Measurements from ENCODE around the gene AVPR1B. TPM values are rescaled to one million over a fixed set of nuclear protein-coding genes. Genes with fewer than 3 reads are reported as not detected.

The AVPR1B gene
- polyA plus RNA-seq, 2 of the 4 experiments (the other 2 are of a cell fraction): not detected

DNA sequence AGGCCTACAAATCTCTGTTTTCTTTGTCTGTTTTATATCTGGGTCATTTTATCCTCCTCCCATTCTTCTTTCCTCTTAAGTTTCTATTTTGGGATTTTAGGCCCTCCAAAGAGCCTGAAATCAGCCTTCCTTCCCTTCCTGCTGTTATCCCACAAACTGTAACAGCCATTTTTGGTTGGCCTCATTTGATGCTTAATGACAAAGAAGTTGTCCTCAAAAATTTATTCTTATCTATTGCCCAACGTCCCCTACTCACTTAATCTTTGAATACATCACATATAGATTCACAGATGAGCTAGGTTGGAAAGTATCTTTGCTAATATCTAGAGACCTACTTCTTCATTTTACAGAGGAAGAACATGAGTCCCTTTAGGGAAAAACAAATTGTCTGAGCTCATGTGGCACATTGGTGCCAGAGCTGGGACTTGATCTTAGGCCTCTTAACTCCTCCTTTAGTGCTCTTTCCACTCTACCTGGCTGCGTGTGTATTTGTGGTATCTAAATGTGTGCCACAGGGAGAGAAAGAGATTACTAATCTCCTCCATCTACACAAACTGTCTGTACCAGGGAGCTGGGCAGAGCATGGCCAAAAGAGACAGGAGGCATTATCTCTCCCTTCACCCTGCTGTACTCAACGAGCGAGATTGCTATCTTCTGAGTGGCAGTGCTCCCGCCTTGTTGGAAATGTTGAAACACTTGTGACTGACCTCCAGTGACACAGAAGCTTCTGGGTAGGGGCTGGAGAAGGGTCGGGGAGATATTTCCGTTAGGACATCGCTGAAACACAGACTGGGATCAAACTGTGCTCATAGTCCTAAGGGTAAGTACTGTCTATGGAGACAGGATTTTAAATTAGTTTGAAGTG is 34.1 kb downstream of the AVPR1B start:
- no peak overlapping the region for H3K4me2 ChIP-seq
- no peak overlapping the region for H3K4me3 ChIP-seq
- CTCF ChIA-PET: interaction anchor here (1.0 to 3.5 kb wide), 6 partner anchors 23 to 291 kb away, joined by 3 to 16 read pairs (median 3); no protein-coding TSS in a partner anchor
- POLR2A ChIA-PET: no interaction called here
- no peak overlapping the region for H3K27ac ChIP-seq
- H3K9me3 ChIP-seq: no peaks in the 10 kb centered on the region
- no peaks in the 10 kb centered on the region for H3K4me1 ChIP-seq
- TF ChIP-seq CBX8 (IDR thresholded peaks at IDR 0.05): no peak
- no peak for TF ChIP-seq EP300 (IDR thresholded peaks at IDR 0.05)
- no peak for TF ChIP-seq CHD4 (IDR thresholded peaks at IDR 0.05; ENCODE audit: borderline replicate concordance)
- no peak for TF ChIP-seq RARB (CRISPR knock-in tag; IDR thresholded peaks at IDR 0.05)
- TF ChIP-seq PBX3 (IDR thresholded peaks at IDR 0.05): no peak
- no peak for TF ChIP-seq EHF (CRISPR knock-in tag; IDR thresholded peaks at IDR 0.05)
- TF ChIP-seq ZSCAN20 (CRISPR knock-in tag; IDR thresholded peaks at IDR 0.05): no peak
- no peak for ATAC-seq
- WGBS (ENCODE audit: missing lambda C conversion rate): 72% methylated on average over 8 of the region's 8 CpGs
- no peak for DNase-seq (ENCODE audit: low read depth in 1 of 2, low spot score in 1 of 2)
- no peak for FAIRE-seq

- no peak overlapping the region for H3K4me3 ChIP-seq
- POLR2A ChIA-PET: no interaction called here
- CTCF ChIA-PET: interaction anchor here (0.9 to 3.5 kb wide), 8 partner anchors 9 to 290 kb away, joined by 3 to 16 read pairs (median 4); no protein-coding TSS in a partner anchor
These were observed 35.3 kb downstream of the AVPR1B start for GRCh38 chr1:206081856-206082255.

More at GRCh38 chr1:206081856-206082255, 35.3 kb downstream of the AVPR1B start:
- Histone ChIP-seq H3K9me3 (no peaks in the 10 kb centered on the region), H3K27ac (no peak overlapping the region), H3K4me2 (no peak overlapping the region), H3K4me1 (no peaks in the 10 kb centered on the region)
- FAIRE-seq: no peak
- TF ChIP-seq, protein P1, sequence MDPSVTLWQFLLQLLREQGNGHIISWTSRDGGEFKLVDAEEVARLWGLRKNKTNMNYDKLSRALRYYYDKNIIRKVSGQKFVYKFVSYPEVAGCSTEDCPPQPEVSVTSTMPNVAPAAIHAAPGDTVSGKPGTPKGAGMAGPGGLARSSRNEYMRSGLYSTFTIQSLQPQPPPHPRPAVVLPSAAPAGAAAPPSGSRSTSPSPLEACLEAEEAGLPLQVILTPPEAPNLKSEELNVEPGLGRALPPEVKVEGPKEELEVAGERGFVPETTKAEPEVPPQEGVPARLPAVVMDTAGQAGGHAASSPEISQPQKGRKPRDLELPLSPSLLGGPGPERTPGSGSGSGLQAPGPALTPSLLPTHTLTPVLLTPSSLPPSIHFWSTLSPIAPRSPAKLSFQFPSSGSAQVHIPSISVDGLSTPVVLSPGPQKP (IDR thresholded peaks at IDR 0.05; ENCODE audit: low read depth, low read length): no peak
- TF ChIP-seq POLR2AphosphoS2 (conservative IDR thresholded peaks at IDR 0.05; ENCODE audit: low read length): no peak
- no peak for TF ChIP-seq RAD21 (conservative IDR thresholded peaks at IDR 0.05 in 1 of 2, IDR thresholded peaks at IDR 0.05 in 1 of 2)
- TF ChIP-seq CEBPB (IDR thresholded peaks at IDR 0.05): no peak
- no peak for TF ChIP-seq MAZ (IDR thresholded peaks at IDR 0.05; ENCODE audit: borderline replicate concordance, low read depth, low read length)
- no peak for TF ChIP-seq FOSB (CRISPR knock-in tag; IDR thresholded peaks at IDR 0.05)
- TF ChIP-seq RFX5 (IDR thresholded peaks at IDR 0.05): no peak
- no peak for TF ChIP-seq FOXS1 (CRISPR knock-in tag; IDR thresholded peaks at IDR 0.05)
- TF ChIP-seq, protein P2, sequence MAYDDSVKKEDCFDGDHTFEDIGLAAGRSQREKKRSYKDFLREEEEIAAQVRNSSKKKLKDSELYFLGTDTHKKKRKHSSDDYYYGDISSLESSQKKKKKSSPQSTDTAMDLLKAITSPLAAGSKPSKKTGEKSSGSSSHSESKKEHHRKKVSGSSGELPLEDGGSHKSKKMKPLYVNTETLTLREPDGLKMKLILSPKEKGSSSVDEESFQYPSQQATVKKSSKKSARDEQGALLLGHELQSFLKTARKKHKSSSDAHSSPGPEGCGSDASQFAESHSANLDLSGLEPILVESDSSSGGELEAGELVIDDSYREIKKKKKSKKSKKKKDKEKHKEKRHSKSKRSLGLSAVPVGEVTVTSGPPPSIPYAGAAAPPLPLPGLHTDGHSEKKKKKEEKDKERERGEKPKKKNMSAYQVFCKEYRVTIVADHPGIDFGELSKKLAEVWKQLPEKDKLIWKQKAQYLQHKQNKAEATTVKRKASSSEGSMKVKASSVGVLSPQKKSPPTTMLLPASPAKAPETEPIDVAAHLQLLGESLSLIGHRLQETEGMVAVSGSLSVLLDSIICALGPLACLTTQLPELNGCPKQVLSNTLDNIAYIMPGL (CRISPR knock-in tag; IDR thresholded peaks at IDR 0.05; ENCODE audit: borderline replicate concordance): no peak
- TF ChIP-seq HES2 (IDR thresholded peaks at IDR 0.05): no peak
- TF ChIP-seq RCOR1 (IDR thresholded peaks at IDR 0.05; ENCODE audit: low read depth, low read length): no peak
- no peak for TF ChIP-seq CBX2 (IDR thresholded peaks at IDR 0.05; ENCODE audit: borderline replicate concordance, low read depth)
- no peak for TF ChIP-seq JUN (IDR thresholded peaks at IDR 0.05)
- TF ChIP-seq JUNB (IDR thresholded peaks at IDR 0.05): no peak
- no peak for TF ChIP-seq NR3C1 (IDR thresholded peaks at IDR 0.05)
- TF ChIP-seq ESRRA (IDR thresholded peaks at IDR 0.05; ENCODE audit: borderline replicate concordance, low read length): no peak
- TF ChIP-seq MAFK (IDR thresholded peaks at IDR 0.05; ENCODE audit: partially characterized antibody): no peak
- no peak for TF ChIP-seq ZSCAN20 (CRISPR knock-in tag; IDR thresholded peaks at IDR 0.05)
- TF ChIP-seq, protein P3, sequence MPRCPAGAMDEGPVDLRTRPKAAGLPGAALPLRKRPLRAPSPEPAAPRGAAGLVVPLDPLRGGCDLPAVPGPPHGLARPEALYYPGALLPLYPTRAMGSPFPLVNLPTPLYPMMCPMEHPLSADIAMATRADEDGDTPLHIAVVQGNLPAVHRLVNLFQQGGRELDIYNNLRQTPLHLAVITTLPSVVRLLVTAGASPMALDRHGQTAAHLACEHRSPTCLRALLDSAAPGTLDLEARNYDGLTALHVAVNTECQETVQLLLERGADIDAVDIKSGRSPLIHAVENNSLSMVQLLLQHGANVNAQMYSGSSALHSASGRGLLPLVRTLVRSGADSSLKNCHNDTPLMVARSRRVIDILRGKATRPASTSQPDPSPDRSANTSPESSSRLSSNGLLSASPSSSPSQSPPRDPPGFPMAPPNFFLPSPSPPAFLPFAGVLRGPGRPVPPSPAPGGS (IDR thresholded peaks at IDR 0.05): no peak
- TF ChIP-seq REST (IDR thresholded peaks at IDR 0.05): no peak
- ATAC-seq: no peak
- no peak for DNase-seq (ENCODE audit: low read depth in 1 of 2, low spot score in 1 of 2)
- WGBS (ENCODE audit: missing lambda C conversion rate): 86% methylated on average over 5 of the region's 5 CpGs
